Stimulated activated CD4-positive, alpha-beta T cell treated with anti-CD3 and anti-CD28 coated beads, TNF-alpha, amount 100 ng/mL, for 24 hours (primary cell): ENCODE data around the gene BSND.

Experiments used
- DNase-seq, 3 experiments: peaks; one replicate each; pipeline ENCODE4 v3.0.0-alpha.2; 2020; ENCODE audit warnings: low read depth in 3 of 3

Gene BSND

DNA sequence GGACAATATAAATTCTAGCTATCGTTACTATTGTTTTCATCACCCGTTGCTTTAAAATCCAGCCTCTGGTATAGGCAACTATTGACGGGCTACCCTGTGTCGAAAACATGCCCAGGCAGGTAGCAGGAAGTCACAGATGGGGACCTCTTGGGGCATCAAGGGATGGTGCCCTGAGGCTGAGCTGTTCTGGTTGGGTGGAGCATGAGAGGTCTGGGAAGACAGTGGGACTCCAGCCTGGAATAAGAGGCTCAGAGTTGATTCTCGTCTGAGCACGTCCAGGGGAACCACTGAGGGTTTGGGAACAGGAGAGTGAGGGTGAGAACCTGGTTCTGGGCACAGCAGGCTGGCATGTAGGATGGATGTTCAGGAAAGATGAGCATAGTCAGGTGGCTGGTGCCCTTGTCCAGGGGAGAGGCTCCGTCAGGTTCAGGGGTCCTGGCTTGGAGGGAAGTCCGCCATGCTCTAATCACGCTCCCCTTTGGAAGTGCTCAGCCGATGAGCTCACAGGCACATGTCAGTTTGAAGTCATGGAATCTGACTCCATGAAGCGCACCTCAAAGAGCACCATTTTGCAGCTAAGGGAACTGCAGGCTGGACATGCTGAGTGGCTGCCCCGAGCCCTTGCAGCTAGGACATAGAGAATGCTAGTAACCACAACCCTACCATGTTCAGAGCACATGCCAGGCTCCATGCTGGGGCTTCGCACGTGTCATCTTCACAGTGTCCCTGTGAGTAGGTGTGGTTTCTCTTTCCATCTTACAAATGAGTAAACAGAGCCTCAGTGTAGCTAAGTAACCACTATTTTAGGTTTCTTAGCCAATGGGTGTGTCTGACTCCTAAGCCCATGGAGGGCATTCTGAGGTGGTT, 61.6 kb downstream of the BSND start:
- no peak for DNase-seq

DNA sequence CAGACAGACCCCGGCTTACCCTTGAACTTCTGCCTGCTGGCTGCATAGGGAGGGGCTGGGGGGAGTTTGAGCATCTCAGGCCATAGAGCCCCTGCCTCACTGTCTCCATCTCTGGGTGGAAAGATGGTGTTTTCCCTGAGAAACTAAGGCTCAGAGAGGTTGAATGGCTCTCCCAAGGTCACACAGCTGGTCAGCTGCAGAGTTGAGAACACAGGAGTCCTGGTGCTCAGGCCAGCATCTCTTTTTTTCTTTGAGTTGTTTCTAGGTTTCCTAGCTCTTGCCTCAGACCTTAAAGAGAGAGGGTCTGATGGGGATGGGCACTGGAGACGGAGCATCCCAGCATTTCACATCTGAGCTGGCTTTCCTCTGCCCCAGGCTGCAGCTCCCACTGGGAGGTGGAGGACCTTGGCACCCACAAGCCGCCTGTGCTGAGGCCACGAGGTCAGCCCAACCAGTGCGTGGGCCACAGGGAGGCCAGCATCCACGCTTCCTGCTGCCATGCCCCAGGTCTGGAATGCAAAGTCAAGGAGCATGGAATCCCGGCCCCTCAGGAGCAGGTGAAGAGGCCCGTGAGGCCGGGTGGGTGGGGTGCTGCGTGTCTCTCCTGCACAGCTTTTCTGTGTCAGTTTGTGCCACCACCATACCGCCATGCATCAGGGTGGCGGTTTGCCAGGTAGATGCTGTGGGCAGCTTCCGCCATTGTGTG, 62.4 kb downstream of the BSND start:
- DNase-seq: no peak
